PFSK-1 (cell line): Measurements from ENCODE around the gene IPCEF1.

Source experiments
- POLR2AphosphoS5 ChIP-seq: IDR thresholded peaks from 2 replicates; pipeline ENCODE4 v1.6.1; 2012; ENCODE audit warnings: low read depth, mild to moderate bottlenecking, control low read depth, low read length, moderate library complexity
- REST ChIP-seq, 2 experiments: IDR thresholded peaks; 2 replicates each; pipeline versions ENCODE4 v1.6.1 to v1.8.0; 2011 to 2012; ENCODE audit warnings: low read depth in 2 of 2, low read length in 2 of 2, control low read depth in 1 of 2, inconsistent platforms in 1 of 2, mild to moderate bottlenecking in 1 of 2, moderate library complexity in 1 of 2; ENCODE audit not compliant: insufficient read depth in 1 of 2

GRCh38 chr6:154337406-154338005 lies 19.1 kb downstream of the IPCEF1 start:
- TF ChIP-seq POLR2AphosphoS5 (no peak), REST (IDR thresholded peaks at IDR 0.05; ENCODE audit: insufficient read depth in 1 of 2, low read depth in 2 of 2, low read length in 2 of 2) (no peak)
